Skeletal muscle satellite cell (primary cell): Measurements from ENCODE around the gene MYLK.

Experiments
- H3K27me3 ChIP-seq: 2 replicates; pipeline ENCODE4 v1.7.0; 2013; ENCODE audit warnings: low read length; ENCODE audit not compliant: control insufficient read depth, insufficient read depth
- H3K36me3 ChIP-seq: 2 replicates; pipeline ENCODE4 v1.7.0; 2013; ENCODE audit warnings: mild to moderate bottlenecking, control low read depth, low read length; ENCODE audit not compliant: insufficient read depth
- H3K4me1 ChIP-seq: 2 replicates; pipeline ENCODE4 v1.7.0; 2013; ENCODE audit warnings: low read length; ENCODE audit not compliant: control insufficient read depth, insufficient read depth
- H3K4me2 ChIP-seq: 2 replicates; pipeline ENCODE4 v1.7.0; 2013; ENCODE audit warnings: mild to moderate bottlenecking, low read length
- H3K4me3 ChIP-seq: 2 replicates; pipeline ENCODE4 v1.7.0; 2013; ENCODE audit warnings: low read length
- H3K9ac ChIP-seq: 2 replicates; pipeline ENCODE4 v1.7.0; 2013; ENCODE audit warnings: mild to moderate bottlenecking, low read depth, low read length, moderate library complexity
- H3K9me3 ChIP-seq: replicated peaks from 2 replicates; pipeline ENCODE4 v1.7.0; 2013; ENCODE audit warnings: mild to moderate bottlenecking, control low read depth, low read length

The MYLK gene

DNA sequence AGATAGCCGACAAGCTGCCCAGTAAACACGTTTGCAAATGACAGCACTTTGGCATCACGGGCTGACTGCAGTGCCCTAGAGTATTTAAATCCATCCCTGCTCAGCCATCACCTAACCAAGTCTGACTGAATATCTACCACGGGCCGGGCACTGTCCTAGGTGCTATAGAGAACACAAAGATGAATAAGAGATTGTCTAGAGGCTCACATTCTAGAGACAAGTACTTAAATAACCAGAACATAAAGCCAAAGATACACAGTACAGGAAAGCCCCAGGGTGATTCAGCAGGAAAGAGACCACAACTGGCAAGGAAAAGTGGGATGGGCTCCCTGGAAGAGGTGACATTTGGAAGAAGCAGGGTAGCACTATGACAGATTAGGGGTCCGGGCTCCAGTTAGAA is 103.5 kb downstream of the MYLK start:
- no peak overlapping the region for H3K4me3 ChIP-seq
- H3K9me3 ChIP-seq: no peaks in the 10 kb centered on the region
- no peaks in the 10 kb centered on the region for H3K27me3 ChIP-seq
- H3K36me3 ChIP-seq: no peaks in the 10 kb centered on the region
- H3K4me1 ChIP-seq: peaks cover 23% of the 10 kb centered on the region
- H3K4me2 ChIP-seq: no peak overlapping the region
- H3K9ac ChIP-seq: no peak overlapping the region

DNA sequence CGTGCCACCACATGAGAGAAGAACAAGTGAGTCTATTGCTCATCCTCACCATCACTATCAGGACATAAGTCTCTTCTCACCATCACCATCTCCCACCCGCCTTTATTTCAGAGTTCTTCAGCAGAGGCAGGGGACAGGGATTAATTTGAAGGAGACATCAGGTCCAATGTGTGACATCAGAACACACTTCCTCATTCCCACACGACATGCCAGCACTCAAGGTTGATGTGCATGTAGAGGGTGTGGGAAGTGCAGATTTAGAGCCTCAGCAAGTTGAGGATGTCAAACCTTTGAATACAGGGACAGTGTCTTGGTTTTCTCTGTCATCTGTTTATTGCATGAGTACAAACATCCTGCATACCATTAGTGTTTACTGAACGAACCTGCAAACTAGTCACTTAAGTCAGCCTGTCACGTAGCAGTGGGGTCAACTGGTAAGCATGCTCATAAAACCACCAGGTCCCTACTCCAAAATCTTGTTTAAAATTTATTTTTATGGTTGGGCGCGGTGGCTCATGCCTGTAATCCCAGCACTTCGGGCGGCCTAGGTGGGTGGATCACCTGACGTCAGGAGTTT is 104.4 kb downstream of the MYLK start:
- Histone ChIP-seq H3K27me3 (no peaks in the 10 kb centered on the region), H3K36me3 (no peaks in the 10 kb centered on the region), H3K9me3 (no peaks in the 10 kb centered on the region), H3K9ac (no peak overlapping the region), H3K4me3 (no peak overlapping the region), H3K4me2 (no peak overlapping the region), H3K4me1 (peaks cover 23% of the 10 kb centered on the region)

DNA sequence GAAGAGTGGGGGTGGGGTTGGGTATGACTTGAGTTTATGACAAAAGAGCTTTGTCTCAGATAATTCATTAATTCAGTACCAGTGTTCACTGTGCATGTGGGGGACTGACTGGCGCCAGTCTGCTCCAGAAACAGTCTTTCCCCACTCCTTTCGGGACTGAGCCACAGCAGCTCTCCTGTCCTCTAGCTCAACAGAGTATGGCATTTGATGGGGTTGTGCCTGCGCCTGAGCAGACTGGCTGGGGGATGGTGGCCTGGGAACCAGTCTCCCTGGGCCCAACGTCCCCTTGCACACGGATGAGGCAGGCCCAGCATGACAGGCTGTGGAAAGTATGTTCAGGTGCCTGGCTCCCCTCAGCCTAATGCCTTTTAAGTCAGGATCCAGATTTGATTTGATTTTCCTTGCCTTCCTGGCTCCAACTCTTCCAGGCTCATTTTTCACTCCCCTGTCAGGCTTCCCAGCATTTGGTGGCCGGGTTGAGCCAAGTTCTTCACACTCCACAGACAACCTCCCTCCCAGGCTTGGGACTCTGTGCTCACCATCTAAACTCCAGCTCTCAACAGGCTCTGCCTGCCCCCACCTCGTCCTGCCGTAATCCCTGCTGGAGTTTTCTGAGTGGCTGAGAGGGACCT is 105.0 kb downstream of the MYLK start:
- H3K4me3 ChIP-seq: no peak overlapping the region

GRCh38 chr3:123778525-123778924 is 105.6 kb downstream of the MYLK start:
- Histone ChIP-seq H3K4me3 (no peak overlapping the region), H3K9ac (no peak overlapping the region), H3K9me3 (no peaks in the 10 kb centered on the region), H3K4me2 (no peak overlapping the region), H3K4me1 (peaks cover 33% of the 10 kb centered on the region), H3K36me3 (no peaks in the 10 kb centered on the region), H3K27me3 (no peaks in the 10 kb centered on the region)

More for the DNA sequence above, 105.0 kb downstream of the MYLK start:
- Histone ChIP-seq H3K27me3 (no peaks in the 10 kb centered on the region), H3K9me3 (no peaks in the 10 kb centered on the region), H3K36me3 (no peaks in the 10 kb centered on the region), H3K4me2 (no peak overlapping the region), H3K4me1 (peaks cover 27% of the 10 kb centered on the region), H3K9ac (no peak overlapping the region)

GRCh38 chr3:123776071-123776782 is 107.9 kb downstream of the MYLK start:
- Histone ChIP-seq H3K4me1 (peaks cover 22% of the 10 kb centered on the region), H3K9me3 (no peaks in the 10 kb centered on the region), H3K9ac (no peak overlapping the region), H3K27me3 (no peaks in the 10 kb centered on the region), H3K36me3 (no peaks in the 10 kb centered on the region), H3K4me2 (no peak overlapping the region), H3K4me3 (no peak overlapping the region)

DNA sequence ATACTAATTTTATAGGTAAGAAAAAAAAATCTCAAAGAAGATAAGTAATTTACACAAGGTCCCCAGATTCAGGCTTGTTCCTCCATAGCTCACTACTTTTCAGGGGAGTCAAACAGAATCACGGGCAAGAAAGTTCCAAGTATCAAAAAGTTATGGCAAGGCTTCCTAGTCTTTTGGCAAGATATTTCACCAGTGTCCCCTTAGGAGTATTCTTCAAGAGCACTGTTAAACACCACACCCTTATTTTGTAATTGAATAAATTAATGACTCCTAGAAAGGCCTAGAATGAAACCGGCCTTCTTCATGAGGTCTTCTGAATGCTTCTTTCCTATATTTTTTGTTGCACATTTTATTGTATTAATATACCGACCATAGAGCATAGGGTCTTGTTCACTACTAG is 109.7 kb downstream of the MYLK start:
- no peaks in the 10 kb centered on the region for H3K27me3 ChIP-seq
- no peak overlapping the region for H3K4me3 ChIP-seq
- H3K9ac ChIP-seq: no peak overlapping the region
- H3K36me3 ChIP-seq: no peaks in the 10 kb centered on the region
- H3K4me1 ChIP-seq: peaks cover 13% of the 10 kb centered on the region
- no peak overlapping the region for H3K4me2 ChIP-seq
- no peaks in the 10 kb centered on the region for H3K9me3 ChIP-seq

GRCh38 chr3:123773681-123774431 is 110.3 kb downstream of the MYLK start:
- Histone ChIP-seq H3K36me3 (no peaks in the 10 kb centered on the region), H3K4me1 (peaks cover 13% of the 10 kb centered on the region), H3K9me3 (no peaks in the 10 kb centered on the region), H3K9ac (no peak overlapping the region), H3K27me3 (no peaks in the 10 kb centered on the region), H3K4me3 (no peak overlapping the region), H3K4me2 (peak overlapping the region; percentile 3)

DNA sequence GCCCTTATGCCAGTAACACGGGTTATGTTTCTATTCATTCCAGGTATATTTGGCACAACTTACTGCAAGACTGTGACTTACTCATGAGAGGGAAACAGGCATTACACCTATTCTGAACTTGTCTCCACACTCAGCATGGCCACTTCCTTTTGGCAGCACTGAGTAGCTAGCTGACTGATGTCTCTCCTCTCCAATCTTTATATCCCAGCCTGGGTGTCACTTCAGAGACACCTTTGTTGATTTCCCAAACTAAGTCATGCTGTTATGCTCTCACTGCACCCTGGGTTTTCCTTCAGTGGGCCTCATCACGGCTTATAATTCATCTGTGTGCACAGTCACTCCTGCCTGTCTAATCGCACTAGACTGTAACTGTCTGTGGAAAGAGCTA is 114.8 kb downstream of the MYLK start:
- H3K27me3 ChIP-seq: no peaks in the 10 kb centered on the region
- H3K36me3 ChIP-seq: no peaks in the 10 kb centered on the region
- no peak overlapping the region for H3K4me2 ChIP-seq
- H3K4me3 ChIP-seq: no peak overlapping the region
- H3K9ac ChIP-seq: no peak overlapping the region
- H3K4me1 ChIP-seq: peaks cover 11% of the 10 kb centered on the region
- no peaks in the 10 kb centered on the region for H3K9me3 ChIP-seq

DNA sequence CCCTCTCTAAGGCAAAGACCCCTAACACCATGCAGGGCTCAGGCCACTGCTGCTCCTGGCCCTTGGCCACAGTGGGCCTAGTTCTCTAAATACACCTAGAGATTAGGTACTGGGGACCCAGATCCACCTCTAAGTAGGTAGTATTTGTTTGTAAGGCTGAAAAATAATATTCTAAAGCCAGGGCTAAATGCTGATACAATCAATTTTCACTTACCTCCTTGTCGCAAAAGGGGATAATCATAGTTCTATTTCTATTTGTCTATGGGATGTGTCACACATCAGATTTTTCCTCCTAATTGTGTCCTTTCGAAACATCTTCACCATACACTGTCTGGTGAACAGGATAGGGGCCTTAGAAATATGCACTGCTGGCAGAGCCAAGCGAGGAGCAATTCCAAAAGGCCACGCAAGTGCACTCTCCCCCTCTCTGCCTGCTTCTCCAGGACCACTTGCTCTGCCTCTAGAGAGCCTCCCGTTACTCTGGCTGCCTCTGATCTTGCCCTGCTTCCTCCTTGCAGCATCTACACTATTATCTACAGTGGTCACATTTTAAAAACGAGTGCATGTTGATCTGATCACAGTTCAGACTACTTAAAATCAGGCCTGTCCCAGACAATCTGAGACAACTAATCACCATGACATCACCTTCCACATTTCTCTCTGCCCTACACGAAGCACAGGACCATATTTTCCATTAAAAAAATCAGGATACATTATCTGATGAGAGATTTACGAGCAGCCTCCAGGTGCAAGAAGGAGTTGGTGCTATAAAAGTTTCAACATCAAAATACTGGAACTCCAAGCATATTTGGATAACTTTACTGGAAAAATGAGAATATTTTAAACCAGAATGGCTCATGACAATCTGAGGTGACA is 115.4 kb downstream of the MYLK start:
- H3K9me3 ChIP-seq: no peaks in the 10 kb centered on the region
- H3K4me2 ChIP-seq: no peak overlapping the region
- no peaks in the 10 kb centered on the region for H3K27me3 ChIP-seq
- H3K4me1 ChIP-seq: peaks cover 5% of the 10 kb centered on the region
- no peak overlapping the region for H3K4me3 ChIP-seq
- no peaks in the 10 kb centered on the region for H3K36me3 ChIP-seq
- no peak overlapping the region for H3K9ac ChIP-seq

DNA sequence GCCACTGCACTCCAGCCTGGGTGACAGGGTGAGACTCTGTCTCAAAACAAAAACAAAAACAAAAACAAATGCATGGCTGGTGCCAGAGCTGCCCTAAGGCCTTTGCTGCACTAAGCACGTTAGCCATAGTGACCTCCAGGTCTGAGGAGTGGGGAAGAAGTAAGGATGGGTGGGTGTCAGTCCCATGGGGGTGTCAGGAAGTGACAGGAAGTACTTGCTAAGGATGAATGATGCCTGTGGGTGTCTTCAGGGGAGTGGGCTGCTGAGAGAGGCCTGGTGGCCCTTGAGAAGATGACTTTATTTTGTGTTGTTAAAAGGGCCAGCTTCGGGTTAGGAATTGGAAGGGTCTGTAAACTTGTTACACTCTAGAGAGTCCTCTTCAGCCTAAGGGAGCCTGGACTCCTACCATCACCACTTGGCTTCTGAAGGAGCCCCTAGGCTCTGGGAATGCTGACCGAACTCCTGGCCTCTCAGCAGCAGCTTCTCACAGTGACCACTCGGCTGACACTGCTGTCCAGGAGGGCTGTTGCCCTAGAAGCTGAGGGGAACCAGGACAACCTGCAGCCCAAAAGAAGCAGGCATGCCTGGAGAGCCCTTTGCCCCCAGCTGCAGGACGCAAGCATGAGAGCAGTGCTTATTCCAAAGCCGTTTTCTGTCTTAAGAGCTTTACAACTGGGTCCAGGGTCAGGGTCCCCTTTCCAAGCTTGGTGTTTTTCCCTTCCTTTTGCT is 116.4 kb downstream of the MYLK start:
- no peak overlapping the region for H3K4me3 ChIP-seq
- no peaks in the 10 kb centered on the region for H3K4me1 ChIP-seq
- no peaks in the 10 kb centered on the region for H3K36me3 ChIP-seq
- H3K9ac ChIP-seq: no peak overlapping the region
- H3K4me2 ChIP-seq: no peak overlapping the region
- H3K9me3 ChIP-seq: no peaks in the 10 kb centered on the region
- no peaks in the 10 kb centered on the region for H3K27me3 ChIP-seq
